ENCODE results near the gene ADNP.

The ADNP gene

DNA sequence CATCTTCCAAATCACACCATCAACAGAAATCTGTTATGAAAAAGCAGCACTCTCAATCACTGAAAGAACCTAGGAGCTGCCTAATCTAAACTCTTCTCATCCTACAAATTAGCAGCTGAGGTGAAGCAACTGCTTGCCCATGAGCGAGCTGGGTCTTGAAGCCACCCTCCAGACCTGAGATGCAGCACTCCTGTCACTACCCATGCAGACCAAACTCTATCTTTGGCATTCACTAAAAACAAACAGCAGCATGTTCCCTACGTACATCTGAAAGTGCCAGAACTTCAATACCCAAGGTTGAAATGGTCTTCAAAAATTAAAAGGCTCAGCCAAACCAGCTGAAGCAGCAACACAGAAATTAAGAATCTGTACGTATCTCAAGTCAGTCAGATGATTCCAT, 14.3 kb downstream of the ADNP start:
- no peak overlapping the region for H3K27ac ChIP-seq (ENCODE audit: low read depth, low read length)
- H3K4me1 ChIP-seq (ENCODE audit: control insufficient read depth, insufficient read depth, low read length) = peaks cover 43% of the 10 kb centered on the region
- H3K36me3 ChIP-seq (ENCODE audit: control insufficient read depth, insufficient read depth, low read length) = peaks cover 75% of the 10 kb centered on the region
- no peak overlapping the region for H3K9ac ChIP-seq (ENCODE audit: low read length)
- no peak overlapping the region for H3K4me3 ChIP-seq (ENCODE audit: low read depth, low read length)
- H3K9me3 ChIP-seq (ENCODE audit: control insufficient read depth, insufficient read depth, low read depth, low read length) = no peaks in the 10 kb centered on the region
- H3K27me3 ChIP-seq (ENCODE audit: control insufficient read depth, insufficient read depth, low read length) = no peaks in the 10 kb centered on the region

DNA sequence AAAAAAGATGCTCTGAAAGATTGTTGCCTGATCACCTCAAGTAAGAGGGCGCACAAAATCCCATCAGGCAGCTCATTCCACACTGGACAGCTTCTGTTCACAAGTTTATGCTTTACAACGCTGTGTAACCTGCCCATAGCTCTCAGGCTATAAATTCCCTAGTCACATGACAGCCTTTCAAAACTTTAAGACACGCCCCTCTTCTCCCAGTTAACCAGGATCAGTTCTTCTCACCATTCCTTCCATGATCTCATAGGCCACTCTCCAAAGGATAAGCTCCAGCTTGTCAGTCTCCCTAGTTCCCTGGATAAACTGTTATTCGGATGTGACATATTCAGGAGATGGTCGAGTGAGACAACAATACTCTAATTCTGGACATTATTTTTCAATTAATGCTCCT, 15.0 kb downstream of the ADNP start:
- Histone ChIP-seq H3K9ac (ENCODE audit: low read length) (no peak overlapping the region), H3K4me3 (ENCODE audit: low read depth, low read length) (no peak overlapping the region), H3K27ac (ENCODE audit: low read depth, low read length) (no peak overlapping the region), H3K27me3 (ENCODE audit: control insufficient read depth, insufficient read depth, low read length) (no peaks in the 10 kb centered on the region), H3K9me3 (ENCODE audit: control insufficient read depth, insufficient read depth, low read depth, low read length) (no peaks in the 10 kb centered on the region), H3K4me1 (ENCODE audit: control insufficient read depth, insufficient read depth, low read length) (peaks cover 38% of the 10 kb centered on the region), H3K36me3 (ENCODE audit: control insufficient read depth, insufficient read depth, low read length) (peaks cover 73% of the 10 kb centered on the region)

DNA sequence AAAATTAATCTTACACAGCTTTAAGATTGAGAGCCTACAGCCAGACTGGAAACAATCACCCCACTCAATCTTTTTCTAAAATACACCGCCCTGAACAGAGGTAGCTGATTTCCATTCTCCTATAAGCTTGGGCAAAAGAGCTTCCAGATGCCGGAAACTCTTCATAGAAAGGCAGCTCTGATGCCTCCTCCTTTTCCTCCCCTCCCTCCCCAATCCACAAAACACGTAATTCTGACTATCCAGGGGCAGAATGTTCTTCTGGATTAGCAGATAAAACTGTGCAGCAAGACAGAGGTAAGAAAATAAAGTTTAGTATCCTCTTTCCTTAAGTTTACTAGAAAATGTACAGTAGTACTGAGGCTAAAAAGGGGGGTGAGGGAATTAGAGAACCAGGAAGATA, 15.8 kb downstream of the ADNP start:
- Histone ChIP-seq H3K4me3 (ENCODE audit: low read depth, low read length) (no peak overlapping the region), H3K27me3 (ENCODE audit: control insufficient read depth, insufficient read depth, low read length) (no peaks in the 10 kb centered on the region), H3K4me1 (ENCODE audit: control insufficient read depth, insufficient read depth, low read length) (peaks cover 36% of the 10 kb centered on the region), H3K9me3 (ENCODE audit: control insufficient read depth, insufficient read depth, low read depth, low read length) (no peaks in the 10 kb centered on the region), H3K9ac (ENCODE audit: low read length) (no peak overlapping the region), H3K36me3 (ENCODE audit: control insufficient read depth, insufficient read depth, low read length) (peaks cover 71% of the 10 kb centered on the region), H3K27ac (ENCODE audit: low read depth, low read length) (no peak overlapping the region)

DNA sequence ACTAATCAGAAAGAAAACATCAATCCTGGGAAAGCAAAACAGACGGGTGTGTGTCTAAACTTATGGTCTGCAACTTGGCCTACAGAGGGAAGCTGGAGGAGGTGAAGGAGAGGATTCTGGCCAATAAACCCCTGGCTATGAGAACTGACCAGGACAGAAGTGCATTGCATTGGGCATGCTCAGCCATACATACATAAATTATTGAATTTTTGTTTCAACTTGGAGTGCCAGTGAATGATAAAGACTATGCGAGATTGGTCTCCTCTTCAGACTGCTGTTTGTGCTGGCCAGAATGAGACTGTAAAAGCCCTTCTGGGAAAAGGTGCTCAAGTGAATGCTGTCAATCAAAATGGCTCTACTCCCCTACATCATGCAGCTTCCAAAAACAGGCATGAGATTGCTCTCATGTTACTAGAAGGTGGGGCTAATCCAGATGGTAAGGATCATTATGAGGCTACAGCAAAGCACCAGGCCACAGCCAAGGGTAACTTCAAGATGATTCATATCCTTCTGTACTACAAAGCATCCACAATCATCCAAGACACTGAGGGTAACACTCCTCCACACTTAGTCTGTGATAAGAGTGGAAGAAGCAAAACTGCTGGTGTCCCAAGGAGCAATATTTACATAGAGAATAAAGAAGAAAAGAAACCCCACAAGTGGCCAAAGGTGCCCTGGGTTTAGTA, 17.4 kb downstream of the ADNP start:
- Histone ChIP-seq H3K27ac (ENCODE audit: low read depth, low read length) (no peak overlapping the region), H3K36me3 (ENCODE audit: control insufficient read depth, insufficient read depth, low read length) (peaks cover 73% of the 10 kb centered on the region), H3K4me3 (ENCODE audit: low read depth, low read length) (no peak overlapping the region), H3K4me1 (ENCODE audit: control insufficient read depth, insufficient read depth, low read length) (peaks cover 35% of the 10 kb centered on the region), H3K9ac (ENCODE audit: low read length) (no peak overlapping the region), H3K27me3 (ENCODE audit: control insufficient read depth, insufficient read depth, low read length) (no peaks in the 10 kb centered on the region), H3K9me3 (ENCODE audit: control insufficient read depth, insufficient read depth, low read depth, low read length) (no peaks in the 10 kb centered on the region)

DNA sequence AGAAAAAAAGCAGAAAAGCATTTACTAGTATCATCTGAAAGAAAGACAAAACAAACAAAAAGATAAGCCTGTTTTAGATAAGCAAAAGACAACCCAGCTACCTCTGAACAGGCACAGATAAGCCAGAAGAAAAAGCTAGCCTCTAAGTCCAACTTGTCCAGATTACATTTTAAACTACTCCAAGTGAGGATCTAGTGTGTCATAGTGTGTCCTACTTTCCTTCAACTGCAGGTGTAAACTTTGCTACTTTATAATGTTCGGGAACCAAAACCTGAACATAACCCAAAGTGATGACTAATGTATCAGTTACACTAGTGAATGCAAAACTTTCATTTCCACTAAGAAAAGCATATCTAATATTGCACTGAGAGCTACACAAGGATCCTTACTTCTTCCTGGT, 19.5 kb downstream of the ADNP start:
- no peaks in the 10 kb centered on the region for H3K9me3 ChIP-seq (ENCODE audit: control insufficient read depth, insufficient read depth, low read depth, low read length)
- peaks cover 63% of the 10 kb centered on the region for H3K36me3 ChIP-seq (ENCODE audit: control insufficient read depth, insufficient read depth, low read length)
- no peak overlapping the region for H3K27ac ChIP-seq (ENCODE audit: low read depth, low read length)
- no peak overlapping the region for H3K9ac ChIP-seq (ENCODE audit: low read length)
- no peak overlapping the region for H3K4me3 ChIP-seq (ENCODE audit: low read depth, low read length)
- peaks cover 22% of the 10 kb centered on the region for H3K4me1 ChIP-seq (ENCODE audit: control insufficient read depth, insufficient read depth, low read length)
- no peaks in the 10 kb centered on the region for H3K27me3 ChIP-seq (ENCODE audit: control insufficient read depth, insufficient read depth, low read length)

DNA sequence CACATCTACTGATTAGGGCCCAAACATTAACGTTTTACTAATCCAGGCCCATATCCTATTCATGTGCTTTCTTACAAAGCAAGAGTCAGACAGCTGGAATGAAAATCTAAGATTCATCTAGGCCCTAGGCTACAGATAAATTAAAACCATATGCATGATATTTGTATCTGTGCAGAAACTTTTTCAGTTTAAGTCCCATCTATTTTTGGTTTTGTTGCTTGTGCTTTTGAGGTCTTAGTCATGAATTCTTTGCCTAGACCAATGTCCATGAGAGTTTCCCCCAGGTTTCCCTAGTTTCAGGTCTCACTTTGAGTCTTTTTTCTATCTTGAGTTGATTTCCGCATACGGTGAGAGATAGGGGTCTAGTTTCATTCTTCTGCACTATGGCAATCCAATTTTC, 20.2 kb downstream of the ADNP start:
- peaks cover 21% of the 10 kb centered on the region for H3K4me1 ChIP-seq (ENCODE audit: control insufficient read depth, insufficient read depth, low read length)
- H3K4me3 ChIP-seq (ENCODE audit: low read depth, low read length) = no peak overlapping the region
- H3K27ac ChIP-seq (ENCODE audit: low read depth, low read length) = no peak overlapping the region
- no peaks in the 10 kb centered on the region for H3K9me3 ChIP-seq (ENCODE audit: control insufficient read depth, insufficient read depth, low read depth, low read length)
- peaks cover 62% of the 10 kb centered on the region for H3K36me3 ChIP-seq (ENCODE audit: control insufficient read depth, insufficient read depth, low read length)
- no peak overlapping the region for H3K9ac ChIP-seq (ENCODE audit: low read length)
- no peaks in the 10 kb centered on the region for H3K27me3 ChIP-seq (ENCODE audit: control insufficient read depth, insufficient read depth, low read length)

DNA sequence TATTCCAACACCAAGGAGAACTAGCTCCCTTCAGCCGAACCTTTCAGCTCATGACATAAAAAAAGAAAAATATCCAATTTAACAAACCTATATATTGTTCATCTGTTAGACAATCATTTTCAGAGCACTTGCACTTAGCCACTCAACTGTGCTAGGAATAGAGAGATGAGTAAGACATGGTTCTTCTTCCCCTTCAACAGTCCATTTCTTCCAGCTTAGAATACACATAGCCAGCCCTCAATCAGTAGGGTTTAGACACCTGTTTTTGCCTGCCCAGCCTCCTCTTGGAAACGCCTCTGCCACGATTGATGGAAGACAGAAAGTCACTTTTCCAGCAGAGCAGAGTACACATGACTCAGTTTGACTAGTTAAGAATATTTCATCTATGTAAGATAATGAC, 21.8 kb downstream of the ADNP start:
- Histone ChIP-seq H3K36me3 (ENCODE audit: control insufficient read depth, insufficient read depth, low read length) (peaks cover 60% of the 10 kb centered on the region), H3K27me3 (ENCODE audit: control insufficient read depth, insufficient read depth, low read length) (no peaks in the 10 kb centered on the region), H3K9ac (ENCODE audit: low read length) (no peak overlapping the region), H3K4me3 (ENCODE audit: low read depth, low read length) (no peak overlapping the region), H3K4me1 (ENCODE audit: control insufficient read depth, insufficient read depth, low read length) (peaks cover 10% of the 10 kb centered on the region), H3K9me3 (ENCODE audit: control insufficient read depth, insufficient read depth, low read depth, low read length) (no peaks in the 10 kb centered on the region), H3K27ac (ENCODE audit: low read depth, low read length) (no peak overlapping the region)

DNA sequence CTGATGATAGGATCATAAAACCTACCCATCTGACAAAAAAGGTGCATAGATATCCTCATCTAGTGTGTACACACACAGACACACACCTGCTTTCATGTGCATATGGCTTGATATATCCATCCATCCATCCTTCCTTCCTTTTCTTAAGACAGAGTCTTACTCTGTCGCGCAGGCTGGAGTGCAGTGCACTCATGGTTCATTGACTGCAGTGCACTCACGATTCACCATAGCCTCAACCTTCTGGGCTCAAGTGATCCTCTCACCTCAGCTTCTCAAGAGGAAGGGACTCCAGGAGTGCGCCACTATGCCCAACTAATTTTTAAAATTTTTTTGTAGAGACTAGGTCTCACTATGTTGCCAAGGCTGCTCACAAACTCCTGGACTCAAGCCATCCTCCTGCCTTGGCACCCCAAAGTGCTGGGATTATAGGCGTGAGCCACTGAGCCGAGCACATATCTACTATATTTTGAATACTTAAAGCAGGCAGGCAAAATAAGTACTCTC, 27.1 kb downstream of the ADNP start:
- H3K36me3 ChIP-seq (ENCODE audit: control insufficient read depth, insufficient read depth, low read length) = peaks cover 74% of the 10 kb centered on the region
- H3K4me1 ChIP-seq (ENCODE audit: control insufficient read depth, insufficient read depth, low read length) = no peaks in the 10 kb centered on the region; the same call in 1 of the 2 replicates
- H3K4me3 ChIP-seq (ENCODE audit: low read depth, low read length) = no peak overlapping the region
- no peak overlapping the region for H3K9ac ChIP-seq (ENCODE audit: low read length)
- no peaks in the 10 kb centered on the region for H3K27me3 ChIP-seq (ENCODE audit: control insufficient read depth, insufficient read depth, low read length)
- no peaks in the 10 kb centered on the region for H3K9me3 ChIP-seq (ENCODE audit: control insufficient read depth, insufficient read depth, low read depth, low read length)
- H3K27ac ChIP-seq (ENCODE audit: low read depth, low read length) = no peak overlapping the region

DNA sequence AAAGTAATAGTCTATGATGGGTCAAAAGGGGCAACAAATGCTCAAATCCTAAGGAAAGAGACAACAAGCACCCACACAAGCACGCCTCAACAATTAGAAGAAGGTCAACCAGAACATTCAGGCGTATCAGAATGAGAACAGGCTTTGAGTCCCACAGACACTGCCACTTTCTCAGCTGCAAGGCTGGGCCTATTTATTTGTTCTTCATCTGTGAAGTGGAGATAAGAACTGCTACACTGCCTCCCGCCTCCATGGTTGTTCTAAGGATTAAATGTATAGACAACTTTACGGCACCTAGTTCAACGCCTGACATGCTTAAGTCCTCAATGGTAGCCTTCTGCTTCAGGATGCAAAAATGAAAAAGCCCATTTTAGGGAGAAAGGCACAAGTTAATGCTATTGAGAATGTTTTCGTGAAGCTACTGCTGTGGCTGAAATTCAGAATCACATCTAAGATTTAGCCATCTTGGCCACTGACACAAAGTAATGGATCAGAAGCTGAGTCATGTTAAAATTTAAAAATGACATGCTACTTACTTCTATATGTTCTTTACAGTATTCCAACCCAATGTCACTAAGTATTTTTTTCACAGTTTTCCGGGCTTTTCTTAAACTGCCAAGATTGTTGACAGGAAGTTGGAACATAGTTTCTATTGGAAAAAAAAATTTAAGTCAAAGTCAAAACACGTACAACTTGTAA, 27.7 kb downstream of the ADNP start:
- no peak overlapping the region for H3K27ac ChIP-seq (ENCODE audit: low read depth, low read length)
- H3K27me3 ChIP-seq (ENCODE audit: control insufficient read depth, insufficient read depth, low read length) = no peaks in the 10 kb centered on the region
- H3K4me3 ChIP-seq (ENCODE audit: low read depth, low read length) = no peak overlapping the region
- no peaks in the 10 kb centered on the region for H3K9me3 ChIP-seq (ENCODE audit: control insufficient read depth, insufficient read depth, low read depth, low read length)
- H3K4me1 ChIP-seq (ENCODE audit: control insufficient read depth, insufficient read depth, low read length) = no peaks in the 10 kb centered on the region; the same call in 1 of the 2 replicates
- no peak overlapping the region for H3K9ac ChIP-seq (ENCODE audit: low read length)
- peaks cover 80% of the 10 kb centered on the region for H3K36me3 ChIP-seq (ENCODE audit: control insufficient read depth, insufficient read depth, low read length)

DNA sequence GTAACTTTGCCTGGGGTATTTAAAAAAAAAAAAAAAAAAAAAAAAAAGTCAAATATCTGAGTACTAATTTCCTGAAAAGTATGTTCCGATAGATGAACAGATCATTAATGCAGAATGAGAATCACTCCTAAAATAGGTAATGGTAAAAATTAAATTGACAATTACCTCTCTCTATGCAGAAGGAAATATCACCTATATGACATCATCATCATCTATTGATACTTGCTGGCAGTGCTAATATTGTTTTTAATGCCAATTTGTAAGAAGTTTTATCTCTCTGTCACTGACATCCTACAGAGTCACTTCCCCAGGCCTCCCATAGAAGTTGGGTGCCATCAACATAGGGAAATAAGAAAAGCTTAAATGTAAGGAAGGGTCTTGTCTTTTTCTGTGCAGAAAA, 29.9 kb downstream of the ADNP start:
- H3K9ac ChIP-seq (ENCODE audit: low read length) = no peak overlapping the region
- H3K36me3 ChIP-seq (ENCODE audit: control insufficient read depth, insufficient read depth, low read length) = peaks cover 87% of the 10 kb centered on the region
- H3K9me3 ChIP-seq (ENCODE audit: control insufficient read depth, insufficient read depth, low read depth, low read length) = no peaks in the 10 kb centered on the region
- no peaks in the 10 kb centered on the region; the same call in 1 of the 2 replicates for H3K4me1 ChIP-seq (ENCODE audit: control insufficient read depth, insufficient read depth, low read length)
- no peak overlapping the region for H3K4me3 ChIP-seq (ENCODE audit: low read depth, low read length)
- H3K27me3 ChIP-seq (ENCODE audit: control insufficient read depth, insufficient read depth, low read length) = no peaks in the 10 kb centered on the region
- H3K27ac ChIP-seq (ENCODE audit: low read depth, low read length) = no peak overlapping the region

DNA sequence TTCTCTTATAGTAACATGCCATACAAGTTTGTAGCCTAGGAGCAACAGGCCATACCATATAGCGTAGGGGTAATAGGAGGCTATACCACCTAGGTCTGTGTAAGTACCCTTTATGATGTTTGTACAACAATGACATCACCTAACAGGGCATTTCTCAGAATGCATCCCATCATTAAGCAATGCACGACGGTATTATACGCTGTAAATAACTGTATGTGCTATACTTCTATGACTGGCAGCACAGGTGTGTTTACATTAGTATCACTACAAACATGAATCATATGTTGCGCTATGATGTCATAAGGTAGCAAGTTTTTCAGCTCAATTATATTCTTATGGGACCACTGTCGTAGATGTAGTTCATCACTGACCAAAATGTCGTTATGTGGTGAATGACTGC, 31.0 kb downstream of the ADNP start:
- H3K36me3 ChIP-seq (ENCODE audit: control insufficient read depth, insufficient read depth, low read length) = peaks cover 93% of the 10 kb centered on the region
- no peak overlapping the region for H3K9ac ChIP-seq (ENCODE audit: low read length)
- no peaks in the 10 kb centered on the region for H3K27me3 ChIP-seq (ENCODE audit: control insufficient read depth, insufficient read depth, low read length)
- no peaks in the 10 kb centered on the region for H3K9me3 ChIP-seq (ENCODE audit: control insufficient read depth, insufficient read depth, low read depth, low read length)
- no peak overlapping the region for H3K27ac ChIP-seq (ENCODE audit: low read depth, low read length)
- H3K4me3 ChIP-seq (ENCODE audit: low read depth, low read length) = no peak overlapping the region
- no peaks in the 10 kb centered on the region for H3K4me1 ChIP-seq (ENCODE audit: control insufficient read depth, insufficient read depth, low read length)

All from HUES6 (cell line).